Brain microvascular endothelial cell (primary cell): ENCODE results near the gene PTPRN2.

ENCODE experiments used
- DNase-seq: peaks from one replicate; pipeline ENCODE4 v3.0.0-alpha.2; 2020
- H3K27ac ChIP-seq: fragments of 250-450 bp; sonication (Bioruptor Pico); 2 replicates; pipeline ENCODE4 v1.5.1; 2020; ENCODE audit warnings: mild to moderate bottlenecking, moderate library complexity
- H3K27me3 ChIP-seq: fragments of 250-450 bp; sonication (Bioruptor Pico); replicated peaks from 2 replicates; pipeline ENCODE4 v1.5.1; 2020; ENCODE audit warnings: mild to moderate bottlenecking
- H3K36me3 ChIP-seq: fragments of 250-450 bp; sonication (Bioruptor Pico); replicated peaks from 2 replicates; pipeline ENCODE4 v1.5.1; 2020; ENCODE audit warnings: mild to moderate bottlenecking
- H3K4me3 ChIP-seq: 2 replicates; pipeline ENCODE4 v1.5.1; 2011; ENCODE audit warnings: low read depth, mild to moderate bottlenecking, control low read depth, low read length, moderate library complexity
- CTCF ChIP-seq: IDR thresholded peaks from 2 replicates; pipeline ENCODE4 v1.5.1; 2011; ENCODE audit warnings: low read depth, mild to moderate bottlenecking, moderate library complexity, low read length, control low read depth, inconsistent platforms; ENCODE audit errors: missing control alignments
- in situ Hi-C: cut with HindIII; loops from 2 replicates; pipeline ENCODE4 v1.10.0; 2017; ENCODE audit warnings: low sequenced_read_pairs, low pct_ligation_motif_present

Gene PTPRN2

GRCh38 chr7:158193446-158193845 is 394.2 kb downstream of the PTPRN2 start:
- Histone ChIP-seq H3K4me3 (no peak overlapping the region), H3K27me3 (no peaks in the 10 kb centered on the region), H3K27ac (no peak overlapping the region), H3K36me3 (no peaks in the 10 kb centered on the region)
- in situ Hi-C loops = no loop called here
- no peak for TF ChIP-seq CTCF
- no peak for DNase-seq

DNA sequence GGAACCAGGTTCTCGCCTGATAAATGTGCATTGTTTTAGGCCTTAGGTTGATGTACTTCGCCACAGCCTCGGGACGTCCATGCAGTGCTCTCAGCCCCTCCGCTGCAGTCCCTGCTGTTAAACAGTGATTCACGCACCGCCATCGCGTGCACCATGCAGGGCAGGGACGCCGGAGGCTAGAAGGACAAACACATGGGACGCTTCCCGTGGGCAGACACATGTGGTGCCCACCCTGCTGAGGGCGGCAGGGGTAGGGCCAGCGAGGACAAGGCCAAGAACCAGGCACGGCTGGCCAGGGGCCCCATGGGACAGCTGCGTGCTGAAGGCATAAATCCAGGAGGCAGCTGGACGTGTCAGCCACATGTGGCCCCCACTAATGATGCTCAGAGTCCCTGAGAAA is 394.7 kb downstream of the PTPRN2 start:
- no peaks in the 10 kb centered on the region for H3K36me3 ChIP-seq
- in situ Hi-C loops = no loop called here
- DNase-seq = no peak
- no peak overlapping the region for H3K27ac ChIP-seq
- H3K27me3 ChIP-seq = no peaks in the 10 kb centered on the region
- H3K4me3 ChIP-seq = no peak overlapping the region
- no peak for TF ChIP-seq CTCF

- no peak overlapping the region for H3K27ac ChIP-seq
- in situ Hi-C loops = no loop called here
- no peaks in the 10 kb centered on the region for H3K36me3 ChIP-seq
- no peaks in the 10 kb centered on the region for H3K27me3 ChIP-seq
- DNase-seq = no peak
- no peak for TF ChIP-seq CTCF
- no peak overlapping the region for H3K4me3 ChIP-seq
Measured at GRCh38 chr7:158192184-158192835, 395.3 kb downstream of the PTPRN2 start.

DNA sequence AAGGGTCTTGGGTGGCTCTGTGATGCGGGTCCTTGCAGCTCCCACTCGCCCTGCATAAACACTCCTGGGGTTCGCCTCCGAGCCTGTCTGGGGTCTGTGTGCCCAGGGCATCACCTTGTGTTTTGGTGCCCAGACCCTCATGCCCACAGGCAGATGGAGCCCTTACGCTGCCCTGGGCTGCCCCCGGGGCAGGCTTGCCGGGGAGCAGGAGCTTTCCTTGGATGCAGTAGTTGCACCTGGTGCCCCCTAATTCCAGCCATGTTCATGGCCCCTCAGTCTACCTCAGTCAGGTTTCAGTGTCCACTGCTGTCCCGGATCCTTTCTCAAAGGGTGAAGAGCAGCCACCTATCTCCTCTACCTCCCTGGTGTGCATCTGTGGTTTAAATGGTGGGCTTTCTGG is 396.0 kb downstream of the PTPRN2 start:
- Histone ChIP-seq H3K27me3 (no peaks in the 10 kb centered on the region), H3K36me3 (no peaks in the 10 kb centered on the region), H3K4me3 (no peak overlapping the region), H3K27ac (no peak overlapping the region)
- in situ Hi-C loops = no loop called here
- TF ChIP-seq CTCF = no peak
- DNase-seq = no peak

DNA sequence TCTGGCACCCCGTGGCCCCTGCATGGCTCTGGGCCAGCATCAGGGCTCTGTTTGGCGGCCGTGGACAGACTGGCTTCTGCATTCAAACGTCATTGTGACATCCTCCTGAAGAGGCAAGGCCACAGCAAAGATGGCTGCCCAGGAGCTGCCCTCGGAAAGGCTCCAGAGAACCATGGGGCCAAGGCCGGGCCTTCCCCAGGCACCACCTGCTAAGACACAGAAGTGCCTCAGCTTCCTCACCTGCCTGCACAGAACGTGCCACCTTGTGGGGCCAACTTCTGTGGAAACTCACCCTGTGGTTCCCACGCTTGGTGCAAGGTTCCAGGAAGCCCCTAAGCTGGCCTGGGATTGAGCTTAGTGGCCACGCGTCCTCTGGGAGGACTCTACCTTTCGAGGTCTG is 396.9 kb downstream of the PTPRN2 start:
- Histone ChIP-seq H3K27ac (no peak overlapping the region), H3K27me3 (no peaks in the 10 kb centered on the region), H3K36me3 (no peaks in the 10 kb centered on the region), H3K4me3 (no peak overlapping the region)
- no peak for TF ChIP-seq CTCF
- in situ Hi-C loops = no loop called here
- DNase-seq = no peak

DNA sequence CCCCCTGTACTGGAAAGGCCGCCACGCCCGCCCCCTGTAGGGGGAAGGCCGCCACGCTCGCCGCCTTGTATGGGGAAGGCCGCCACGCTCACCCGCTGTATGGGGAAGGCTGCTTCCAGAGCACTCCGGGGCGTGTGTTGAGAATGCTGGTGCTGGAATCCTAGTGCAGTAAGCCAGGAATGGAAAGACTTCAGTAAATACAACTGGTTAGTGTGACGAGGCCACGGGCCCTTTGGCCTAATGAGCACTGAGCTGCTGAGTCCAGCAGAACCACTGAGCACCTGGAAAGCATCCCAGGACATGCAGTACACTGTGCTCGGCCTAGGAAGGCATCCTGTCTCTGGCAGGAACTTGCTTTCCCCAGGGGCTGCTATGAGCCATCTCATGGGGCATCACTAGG is 398.9 kb downstream of the PTPRN2 start:
- in situ Hi-C loops = no loop called here
- H3K27ac ChIP-seq = no peak overlapping the region
- no peaks in the 10 kb centered on the region for H3K36me3 ChIP-seq
- H3K27me3 ChIP-seq = no peaks in the 10 kb centered on the region
- TF ChIP-seq CTCF = no peak
- no peak for DNase-seq
- no peak overlapping the region for H3K4me3 ChIP-seq
